HG02938 (cell line): ENCODE results near the gene P4HB.

Experiments
- ATAC-seq: cut with Tn5 transposase; IDR thresholded peaks from one replicate; pipeline ENCODE4 v1.9.1; 2021; ENCODE audit warnings: mild to moderate bottlenecking, moderate library complexity; ENCODE audit not compliant: unreplicated experiment

The P4HB gene

GRCh38 chr17:81869221-81870130, 9.1 kb upstream of the P4HB start:
- no peak for ATAC-seq

- no peak for ATAC-seq
These were observed 8.4 kb upstream of the P4HB start for GRCh38 chr17:81868674-81869220.

GRCh38 chr17:81867991-81868673, 7.8 kb upstream of the P4HB start:
- no peak for ATAC-seq

- ATAC-seq, result no peak
These were observed 7.0 kb upstream of the P4HB start for GRCh38 chr17:81867170-81867990.

DNA sequence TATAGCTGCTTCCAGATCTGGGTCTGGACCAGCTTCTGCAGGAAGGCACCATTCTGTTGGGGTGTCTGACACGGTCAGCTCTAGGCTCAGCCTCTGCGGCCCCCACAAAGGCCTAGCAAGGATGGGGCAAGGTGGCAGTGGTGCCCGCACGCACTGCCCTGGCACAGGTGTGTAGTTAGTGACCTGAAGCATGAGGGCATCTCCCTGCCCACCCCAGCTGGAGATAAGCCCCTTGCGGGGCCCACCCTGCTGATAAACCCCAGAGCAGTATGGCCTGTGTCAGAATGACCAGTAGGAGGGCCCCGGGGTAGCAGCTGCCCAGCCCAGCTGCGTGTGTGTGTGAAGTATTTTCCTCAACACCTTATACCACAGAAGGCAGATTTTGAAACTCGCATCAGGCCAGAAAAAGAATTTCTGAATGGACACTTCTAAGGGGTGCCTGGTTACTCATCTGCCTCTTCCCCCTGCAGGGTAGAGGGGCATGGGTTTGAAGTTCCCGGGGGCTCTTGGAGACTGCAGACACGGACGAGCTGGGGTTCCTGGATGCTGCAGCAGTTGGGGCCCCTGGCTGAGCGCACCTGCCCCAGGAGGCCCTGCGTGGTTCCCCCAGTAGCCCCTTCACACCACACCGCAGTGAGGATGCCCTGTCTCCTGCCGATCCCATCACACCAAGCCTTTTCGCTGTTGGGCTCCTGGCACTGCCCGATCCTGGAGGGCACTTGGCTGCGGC, 6.3 kb upstream of the P4HB start:
- no peak for ATAC-seq

DNA sequence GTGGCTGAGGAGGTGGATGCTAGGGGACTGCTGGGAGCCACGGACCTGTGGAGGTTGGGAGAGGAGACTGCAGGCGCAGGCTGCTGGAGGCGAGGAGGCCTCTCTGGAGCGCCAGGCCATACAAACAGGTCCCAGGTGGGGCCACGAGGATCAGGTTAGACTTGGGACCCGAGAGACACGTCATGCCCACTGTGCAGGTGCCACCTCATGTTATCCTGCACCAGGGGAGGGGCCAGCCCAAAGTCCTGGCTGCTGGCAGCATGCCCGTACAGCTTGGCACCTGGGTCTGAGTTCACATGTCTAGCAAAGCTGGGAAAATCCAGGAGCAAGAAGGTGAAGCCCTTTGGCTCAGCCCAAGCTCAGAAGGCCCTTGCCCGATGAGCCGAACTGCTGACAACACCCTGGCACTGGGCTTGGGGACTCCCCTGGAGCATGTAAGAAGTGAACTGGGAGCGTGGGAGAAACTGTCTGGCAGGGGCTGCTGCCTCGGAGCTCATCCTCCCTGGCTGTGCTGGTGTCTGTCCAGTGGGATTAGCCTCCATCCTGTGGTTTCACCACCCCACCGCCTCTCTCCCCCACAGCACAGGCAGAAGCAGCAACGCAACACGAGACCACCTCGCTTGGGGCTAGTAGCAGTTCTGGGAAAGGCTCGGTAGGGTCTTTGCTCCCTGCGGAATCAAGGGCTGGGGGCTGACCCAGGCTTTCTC, 5.6 kb upstream of the P4HB start:
- ATAC-seq, result no peak

- ATAC-seq, result no peak
These were observed 5.0 kb upstream of the P4HB start for GRCh38 chr17:81865358-81865732.

DNA sequence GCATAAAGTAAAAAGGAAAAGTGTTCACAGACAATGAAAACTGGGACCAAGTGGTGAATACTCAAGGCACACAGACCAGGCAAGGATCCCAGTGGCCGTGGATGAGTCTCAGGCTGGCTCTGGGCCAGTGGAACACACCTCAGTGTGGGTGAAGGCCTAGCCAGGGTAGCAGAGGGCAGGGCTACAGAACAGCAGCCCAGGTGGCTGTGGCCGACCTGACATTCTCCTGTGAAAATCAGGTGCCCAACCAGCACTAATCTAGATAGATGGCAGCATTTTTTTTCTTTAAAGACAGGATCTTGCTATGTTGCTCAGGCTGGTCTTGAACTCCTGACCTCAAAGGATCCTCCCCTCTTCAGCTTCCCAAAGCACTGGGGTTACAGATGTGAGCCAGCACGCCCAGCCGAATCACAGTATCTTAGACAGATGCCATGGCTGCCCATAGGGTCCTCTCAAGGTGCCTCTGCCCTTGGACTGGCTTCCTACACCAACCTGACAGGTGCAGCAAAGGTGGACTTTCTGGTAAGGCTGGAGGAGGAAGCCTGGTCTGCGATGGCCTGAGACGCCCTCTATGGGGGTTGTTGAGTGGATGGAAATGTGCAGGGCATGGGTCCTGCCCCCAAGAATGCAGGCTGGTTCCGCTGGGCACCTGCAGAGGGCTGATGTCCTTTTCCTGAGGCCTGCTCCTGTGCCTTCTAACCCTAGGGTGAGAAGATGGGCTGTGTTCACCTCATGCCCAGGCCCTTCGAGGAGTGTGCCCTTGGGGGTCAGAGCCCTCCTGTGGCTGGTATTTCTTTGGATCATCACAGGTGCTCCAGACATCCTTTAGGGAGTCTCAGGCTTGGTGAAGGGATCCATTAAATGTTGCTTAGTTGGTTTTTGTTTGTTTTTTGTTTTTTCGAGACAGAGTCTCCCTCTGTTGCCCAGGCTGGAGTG, 3.8 kb upstream of the P4HB start:
- no peak for ATAC-seq

- ATAC-seq, result no peak
These were observed 2.9 kb upstream of the P4HB start for GRCh38 chr17:81863123-81863675.

- peak; percentile 80 for ATAC-seq
These were observed 627 bp upstream of the P4HB start for GRCh38 chr17:81860756-81861568.

GRCh38 chr17:81858967-81859905, 1.1 kb downstream of the P4HB start:
- no peak for ATAC-seq

- no peak for ATAC-seq
These were observed 2.0 kb downstream of the P4HB start for GRCh38 chr17:81858170-81858966.

- ATAC-seq, result no peak
These were observed 5.2 kb downstream of the P4HB start for GRCh38 chr17:81854974-81855774.

GRCh38 chr17:81852237-81852636, 8.1 kb downstream of the P4HB start:
- no peak for ATAC-seq

GRCh38 chr17:81851423-81851822, 8.9 kb downstream of the P4HB start:
- no peak for ATAC-seq
